ENCODE measurements around the gene A4GALT. TPM values are rescaled to one million over a fixed set of nuclear protein-coding genes. Genes with fewer than 3 reads are reported as not detected.

The A4GALT gene
- total and polyA plus RNA-seq, 2 of the 13 experiments (the other 11 are each of a cell fraction or from before 2014, with no cell fraction given) = 0.09 to 1.1 TPM

DNA sequence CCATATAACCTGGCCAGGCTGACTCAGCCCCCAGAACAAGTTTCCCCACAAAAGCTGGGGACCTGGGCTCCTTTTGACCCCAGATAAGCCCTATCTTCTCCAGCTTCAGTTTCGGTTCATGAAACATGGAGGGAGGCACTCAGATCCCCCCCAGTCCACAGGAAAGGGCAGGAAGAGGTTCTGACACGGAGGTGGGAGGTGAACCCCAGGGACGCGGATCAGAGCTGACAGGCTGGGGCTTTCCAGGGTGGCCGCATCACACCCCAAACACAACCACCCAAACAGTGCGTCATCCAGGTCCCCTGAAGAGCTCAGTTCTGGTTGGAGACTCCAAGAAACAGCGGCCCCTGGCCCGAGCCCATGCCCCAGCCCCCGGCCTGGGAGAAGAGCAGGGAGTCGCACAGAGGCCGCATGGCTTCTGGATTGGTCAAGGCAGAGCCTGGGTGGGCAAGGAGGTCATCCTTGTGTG is 44.3 kb upstream of the A4GALT start (continued):
- TF ChIP-seq, protein P1, sequence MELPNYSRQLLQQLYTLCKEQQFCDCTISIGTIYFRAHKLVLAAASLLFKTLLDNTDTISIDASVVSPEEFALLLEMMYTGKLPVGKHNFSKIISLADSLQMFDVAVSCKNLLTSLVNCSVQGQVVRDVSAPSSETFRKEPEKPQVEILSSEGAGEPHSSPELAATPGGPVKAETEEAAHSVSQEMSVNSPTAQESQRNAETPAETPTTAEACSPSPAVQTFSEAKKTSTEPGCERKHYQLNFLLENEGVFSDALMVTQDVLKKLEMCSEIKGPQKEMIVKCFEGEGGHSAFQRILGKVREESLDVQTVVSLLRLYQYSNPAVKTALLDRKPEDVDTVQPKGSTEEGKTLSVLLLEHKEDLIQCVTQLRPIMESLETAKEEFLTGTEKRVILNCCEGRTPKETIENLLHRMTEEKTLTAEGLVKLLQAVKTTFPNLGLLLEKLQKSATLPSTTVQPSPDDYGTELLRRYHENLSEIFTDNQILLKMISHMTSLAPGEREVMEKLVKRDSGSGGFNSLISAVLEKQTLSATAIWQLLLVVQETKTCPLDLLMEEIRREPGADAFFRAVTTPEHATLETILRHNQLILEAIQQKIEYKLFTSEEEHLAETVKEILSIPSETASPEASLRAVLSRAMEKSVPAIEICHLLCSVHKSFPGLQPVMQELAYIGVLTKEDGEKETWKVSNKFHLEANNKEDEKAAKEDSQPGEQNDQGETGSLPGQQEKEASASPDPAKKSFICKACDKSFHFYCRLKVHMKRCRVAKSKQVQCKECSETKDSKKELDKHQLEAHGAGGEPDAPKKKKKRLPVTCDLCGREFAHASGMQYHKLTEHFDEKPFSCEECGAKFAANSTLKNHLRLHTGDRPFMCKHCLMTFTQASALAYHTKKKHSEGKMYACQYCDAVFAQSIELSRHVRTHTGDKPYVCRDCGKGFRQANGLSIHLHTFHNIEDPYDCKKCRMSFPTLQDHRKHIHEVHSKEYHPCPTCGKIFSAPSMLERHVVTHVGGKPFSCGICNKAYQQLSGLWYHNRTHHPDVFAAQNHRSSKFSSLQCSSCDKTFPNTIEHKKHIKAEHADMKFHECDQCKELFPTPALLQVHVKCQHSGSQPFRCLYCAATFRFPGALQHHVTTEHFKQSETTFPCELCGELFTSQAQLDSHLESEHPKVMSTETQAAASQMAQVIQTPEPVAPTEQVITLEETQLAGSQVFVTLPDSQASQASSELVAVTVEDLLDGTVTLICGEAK (IDR thresholded peaks at IDR 0.05) = no peak
- TF ChIP-seq, protein P1 (CRISPR knock-in tag; IDR thresholded peaks at IDR 0.05) = no peak

DNA sequence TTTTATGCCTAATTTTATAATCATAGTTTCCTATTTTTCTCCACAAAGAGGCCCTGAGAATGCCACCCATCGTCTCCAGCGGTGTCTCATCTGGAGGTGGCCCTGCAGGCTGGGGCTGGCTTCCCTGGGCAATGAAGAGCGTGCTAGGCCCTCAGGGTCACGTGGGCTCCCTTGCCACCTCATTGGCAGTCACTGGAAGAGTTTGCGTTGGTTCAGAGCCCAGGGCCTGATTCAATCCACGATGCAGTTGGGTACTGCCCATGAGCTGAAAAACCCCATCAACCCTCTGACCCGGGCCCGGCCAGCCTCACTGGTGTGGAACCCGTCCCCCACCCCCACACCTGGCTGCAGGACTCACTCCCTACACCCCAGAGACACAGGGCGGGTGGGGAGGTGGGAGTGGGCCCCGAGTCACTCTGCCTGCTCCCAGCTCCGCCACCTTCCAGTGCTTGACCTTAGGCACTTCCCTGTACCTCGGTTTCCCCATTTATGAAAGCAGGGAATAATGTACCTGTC is 43.4 kb upstream of the A4GALT start:
- no peak overlapping the region for H3K4me3 ChIP-seq (replicated peaks in 1 of 3; ENCODE audit: insufficient read depth in 1 of 3, low read depth in 2 of 3, low read length in 3 of 3)
- intact Hi-C loops (cut with micrococcal nuclease; ENCODE audit: unreplicated experiment) (no loop called here), in situ Hi-C loops (cut with HindIII; ENCODE audit: extremely low pct_ligation_motif_present, low pct_unique_long_range_greater_than_20kb) (no loop called here)
- ATAC-seq (no peak), FAIRE-seq (no peak), DNase-seq (ENCODE audit: low spot score) (no peak)
- no peak overlapping the region for H3K4me2 ChIP-seq (ENCODE audit: low read depth, low read length)
- H3K36me3 ChIP-seq (replicated peaks in 1 of 2; ENCODE audit: control insufficient read depth in 1 of 2, insufficient read depth in 2 of 2, low read length in 2 of 2) = no peaks in the 10 kb centered on the region
- ChIA-PET CTCF (ENCODE audit: low intra/inter-chr PET ratio, low total read pairs) (no interaction called here), POLR2A (no interaction called here)
- no peaks in the 10 kb centered on the region for H3K9me3 ChIP-seq (ENCODE audit: low read length)
- WGBS (ENCODE audit: low lambda C conversion rate) = 45% methylated on average over 8 of the region's 13 CpGs
- TF ChIP-seq, protein P2, sequence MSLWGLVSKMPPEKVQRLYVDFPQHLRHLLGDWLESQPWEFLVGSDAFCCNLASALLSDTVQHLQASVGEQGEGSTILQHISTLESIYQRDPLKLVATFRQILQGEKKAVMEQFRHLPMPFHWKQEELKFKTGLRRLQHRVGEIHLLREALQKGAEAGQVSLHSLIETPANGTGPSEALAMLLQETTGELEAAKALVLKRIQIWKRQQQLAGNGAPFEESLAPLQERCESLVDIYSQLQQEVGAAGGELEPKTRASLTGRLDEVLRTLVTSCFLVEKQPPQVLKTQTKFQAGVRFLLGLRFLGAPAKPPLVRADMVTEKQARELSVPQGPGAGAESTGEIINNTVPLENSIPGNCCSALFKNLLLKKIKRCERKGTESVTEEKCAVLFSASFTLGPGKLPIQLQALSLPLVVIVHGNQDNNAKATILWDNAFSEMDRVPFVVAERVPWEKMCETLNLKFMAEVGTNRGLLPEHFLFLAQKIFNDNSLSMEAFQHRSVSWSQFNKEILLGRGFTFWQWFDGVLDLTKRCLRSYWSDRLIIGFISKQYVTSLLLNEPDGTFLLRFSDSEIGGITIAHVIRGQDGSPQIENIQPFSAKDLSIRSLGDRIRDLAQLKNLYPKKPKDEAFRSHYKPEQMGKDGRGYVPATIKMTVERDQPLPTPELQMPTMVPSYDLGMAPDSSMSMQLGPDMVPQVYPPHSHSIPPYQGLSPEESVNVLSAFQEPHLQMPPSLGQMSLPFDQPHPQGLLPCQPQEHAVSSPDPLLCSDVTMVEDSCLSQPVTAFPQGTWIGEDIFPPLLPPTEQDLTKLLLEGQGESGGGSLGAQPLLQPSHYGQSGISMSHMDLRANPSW (CRISPR knock-in tag; IDR thresholded peaks at IDR 0.05; ENCODE audit: borderline replicate concordance) = no peak
- TF ChIP-seq KAT2B (IDR thresholded peaks at IDR 0.05; ENCODE audit: borderline replicate concordance, low read depth, low read length) (no peak), ATF7-NPFF (CRISPR knock-in tag; IDR thresholded peaks at IDR 0.05; ENCODE audit: low read depth) (no peak), YEATS2 (CRISPR knock-in tag; IDR thresholded peaks at IDR 0.05; ENCODE audit: borderline replicate concordance) (no peak), U2AF1 (optimal IDR thresholded peaks at IDR 0.05; ENCODE audit: low read depth, low read length) (no peak), ZNF773 (CRISPR knock-in tag; IDR thresholded peaks at IDR 0.05; ENCODE audit: borderline replicate concordance) (no peak), KDM6A (CRISPR knock-in tag; IDR thresholded peaks at IDR 0.05; ENCODE audit: low read depth) (no peak)
- TF ChIP-seq, protein P3, sequence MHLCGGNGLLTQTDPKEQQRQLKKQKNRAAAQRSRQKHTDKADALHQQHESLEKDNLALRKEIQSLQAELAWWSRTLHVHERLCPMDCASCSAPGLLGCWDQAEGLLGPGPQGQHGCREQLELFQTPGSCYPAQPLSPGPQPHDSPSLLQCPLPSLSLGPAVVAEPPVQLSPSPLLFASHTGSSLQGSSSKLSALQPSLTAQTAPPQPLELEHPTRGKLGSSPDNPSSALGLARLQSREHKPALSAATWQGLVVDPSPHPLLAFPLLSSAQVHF (CRISPR knock-in tag; IDR thresholded peaks at IDR 0.05) = no peak
- no TSS peak for BruUV-seq (replicated peaks)
- H2AFZ ChIP-seq (ENCODE audit: low read length) = no peak overlapping the region
- H3K9ac ChIP-seq (ENCODE audit: insufficient read depth, low read depth, low read length) = no peak overlapping the region
- H3K4me1 ChIP-seq (ENCODE audit: insufficient read depth, low read length) = peaks cover 37% of the 10 kb centered on the region
- no peaks in the 10 kb centered on the region for H3K79me2 ChIP-seq (ENCODE audit: insufficient read depth, low read length)
- H3K27ac ChIP-seq (ENCODE audit: extremely low read length, insufficient read depth, low read length) = no peak overlapping the region
- no peaks in the 10 kb centered on the region for H4K20me1 ChIP-seq (ENCODE audit: insufficient read depth, low read length)
- H3K27me3 ChIP-seq (ENCODE audit: control insufficient read depth in 1 of 2, insufficient read depth in 2 of 2, low read length in 2 of 2) = peaks cover 2 to 16% of the 10 kb centered on the region in 2 experiments; a peak in 3 of 5 replicates

All from HepG2 (cell line).